H1 (cell line): Measurements from ENCODE around the gene TP63. TPM values are rescaled to one million over a fixed set of nuclear protein-coding genes. Genes with fewer than 3 reads are reported as not detected.

Source experiments
- CTCF ChIA-PET: fragments of 300-600 bp; sonication (Branson Sonifier 250); formaldehyde crosslinking; loops from one replicate; lab custom pipeline; 2021; ENCODE audit not compliant: partially characterized antibody; lab: Charles Lee
- POLR2A ChIA-PET: fragments of 300-600 bp; sonication (Branson Sonifier 250); formaldehyde crosslinking; loops from one replicate; lab custom pipeline; 2021; ENCODE audit warnings: inconsistent platforms; ENCODE audit not compliant: partially characterized antibody; lab: Charles Lee
- DNase-seq, 2 experiments: peaks; one replicate each; pipeline versions ENCODE4 v3.0.0 to v3.0.0-alpha.2; 2010 to 2022; ENCODE audit warnings: low spot score in 2 of 2, low read depth in 1 of 2, mixed read lengths in 1 of 2
- FAIRE-seq: peaks from 2 replicates; lab custom pipeline; 2011; peaks lifted over from hg19 to GRCh38; lab: Jason Lieb, UNC
- H2AFZ ChIP-seq: 2 replicates; pipeline ENCODE4 v1.8.1; 2012; ENCODE audit warnings: low read length, inconsistent platforms
- H2AK5ac ChIP-seq: 2 replicates; pipeline ENCODE4 v1.6.1; 2013; ENCODE audit warnings: low read depth, low read length
- H2BK120ac ChIP-seq: replicated peaks from 2 replicates; pipeline ENCODE3; 2013; ENCODE audit warnings: low read depth, low read length, inconsistent platforms
- H2BK12ac ChIP-seq: 2 replicates; pipeline ENCODE4 v1.6.1; 2013; ENCODE audit warnings: low read depth, low read length
- H2BK15ac ChIP-seq: 2 replicates; pipeline ENCODE4 v1.6.1; 2013; ENCODE audit warnings: low read length
- H2BK20ac ChIP-seq: 2 replicates; pipeline ENCODE4 v1.6.1; 2013; ENCODE audit warnings: low read length
- H2BK5ac ChIP-seq: 2 replicates; pipeline ENCODE4 v1.6.1; 2013; ENCODE audit warnings: low read depth, low read length
- H3K14ac ChIP-seq: 2 replicates; pipeline ENCODE4 v1.6.1; 2013; ENCODE audit warnings: inconsistent platforms; ENCODE audit not compliant: insufficient read length
- H3K18ac ChIP-seq: 2 replicates; pipeline ENCODE4 v1.6.1; 2013; ENCODE audit warnings: low read length; ENCODE audit errors: extremely low read depth
- H3K23ac ChIP-seq: 2 replicates; pipeline ENCODE4 v1.6.1; 2013; ENCODE audit warnings: inconsistent platforms; ENCODE audit not compliant: insufficient read length
- H3K23me2 ChIP-seq: 2 replicates; pipeline ENCODE4 v1.6.1; 2013; ENCODE audit warnings: low read depth, low read length
- H3K27ac ChIP-seq: 2 replicates; pipeline ENCODE4 v1.6.1; 2011; ENCODE audit warnings: low read depth, low read length, inconsistent platforms
- H3K27me3 ChIP-seq, 4 experiments: replicated peaks in 1 of 4; 1 replicate in 1 of 4; 2 replicates in 3 of 4; pipeline versions ENCODE4 v1.6.1 to v1.8.1; 2011 to 2013; ENCODE audit warnings: low read length in 3 of 4, mild to moderate bottlenecking in 3 of 4, inconsistent platforms in 2 of 4, mixed read lengths in 2 of 4, moderate library complexity in 1 of 4; ENCODE audit not compliant: control insufficient read depth in 3 of 4, insufficient read depth in 3 of 4; ENCODE audit errors: extremely low read depth in 1 of 4
- H3K36me3 ChIP-seq, 4 experiments: 2 replicates each; pipeline versions ENCODE4 v1.6.1 to v1.8.1; 2011 to 2013; ENCODE audit warnings: mild to moderate bottlenecking in 4 of 4, low read length in 3 of 4, moderate library complexity in 2 of 4, control low read depth in 1 of 4, inconsistent platforms in 1 of 4; ENCODE audit not compliant: insufficient read depth in 4 of 4, control insufficient read depth in 2 of 4
- H3K4ac ChIP-seq: replicated peaks from 2 replicates; pipeline ENCODE3; 2013; ENCODE audit warnings: low read length, low read depth, mixed read lengths, inconsistent platforms; ENCODE audit not compliant: insufficient read length
- H3K4me1 ChIP-seq, 4 experiments: replicated peaks in 1 of 4; 1 replicate in 1 of 4; 2 replicates in 3 of 4; pipeline versions ENCODE4 v1.6.1 to v1.8.1; 2011 to 2013; ENCODE audit warnings: low read length in 3 of 4, inconsistent platforms in 2 of 4, mixed read lengths in 1 of 4; ENCODE audit not compliant: insufficient read depth in 4 of 4, control insufficient read depth in 3 of 4
- H3K4me2 ChIP-seq, 2 experiments: 2 replicates each; pipeline versions ENCODE4 v1.6.1 to v1.8.1; 2011 to 2013; ENCODE audit warnings: low read depth in 2 of 2, low read length in 2 of 2, control low read depth in 1 of 2, inconsistent platforms in 1 of 2, mild to moderate bottlenecking in 1 of 2; ENCODE audit not compliant: insufficient read depth in 1 of 2
- H3K4me3 ChIP-seq, 4 experiments: fragments of 200-600, 300-600 bp in 1 of 4; sonication (generic), shearing (Covaris generic), sonication (Bioruptor Twin) in 1 of 4; 2 replicates each; pipeline versions ENCODE4 v1.5.1 to v1.8.1; 2011 to 2016; ENCODE audit warnings: low read length in 4 of 4, low read depth in 3 of 4, control low read depth in 2 of 4, inconsistent platforms in 2 of 4, mild to moderate bottlenecking in 2 of 4, mixed read lengths in 1 of 4, moderate library complexity in 1 of 4; ENCODE audit not compliant: insufficient read depth in 2 of 4; ENCODE audit errors: extremely low read depth in 1 of 4
- H3K56ac ChIP-seq: replicated peaks from 2 replicates; pipeline ENCODE3; 2013; ENCODE audit warnings: low read depth, mild to moderate bottlenecking, mixed read lengths, low read length, inconsistent platforms; ENCODE audit not compliant: insufficient read length
- H3K79me1 ChIP-seq: 2 replicates; pipeline ENCODE4 v1.6.1; 2013; ENCODE audit warnings: low read depth, low read length, control low read depth
- H3K79me2 ChIP-seq, 2 experiments: 2 replicates each; pipeline versions ENCODE4 v1.6.1 to v1.8.1; 2012 to 2013; ENCODE audit warnings: low read length in 2 of 2, mild to moderate bottlenecking in 2 of 2, inconsistent platforms in 1 of 2; ENCODE audit not compliant: insufficient read depth in 2 of 2, control insufficient read depth in 1 of 2
- H3K9ac ChIP-seq, 4 experiments: replicated peaks in 1 of 4; 1 replicate in 1 of 4; 2 replicates in 3 of 4; pipeline versions ENCODE4 v1.6.1 to v1.8.1; 2011 to 2013; ENCODE audit warnings: low read depth in 3 of 4, low read length in 3 of 4, control low read depth in 2 of 4, mild to moderate bottlenecking in 2 of 4, moderate library complexity in 2 of 4, inconsistent platforms in 1 of 4; ENCODE audit errors: extremely low read depth in 1 of 4
- H3K9me3 ChIP-seq, 2 experiments: 2 replicates each; pipeline versions ENCODE4 v1.6.1 to v1.8.1; 2012 to 2013; ENCODE audit warnings: mild to moderate bottlenecking in 2 of 2, moderate library complexity in 2 of 2, control low read depth in 1 of 2, inconsistent platforms in 1 of 2, low read depth in 1 of 2, low read length in 1 of 2, mixed read lengths in 1 of 2; ENCODE audit not compliant: insufficient read depth in 2 of 2
- H4K20me1 ChIP-seq, 2 experiments: replicated peaks in 1 of 2; 2 replicates each; pipeline versions ENCODE3 to v1.8.1; 2011 to 2013; ENCODE audit warnings: inconsistent platforms in 2 of 2, low read length in 2 of 2, mild to moderate bottlenecking in 1 of 2; ENCODE audit not compliant: insufficient read depth in 2 of 2, control insufficient read depth in 1 of 2
- H4K5ac ChIP-seq: 2 replicates; pipeline ENCODE4 v1.6.1; 2013; ENCODE audit warnings: low read length, low read depth, mixed read lengths, inconsistent platforms; ENCODE audit not compliant: insufficient read length
- H4K8ac ChIP-seq: 2 replicates; pipeline ENCODE4 v1.8.0; 2013; ENCODE audit warnings: mild to moderate bottlenecking, moderate library complexity, low read length, inconsistent platforms; ENCODE audit not compliant: insufficient read depth; ENCODE audit errors: extremely low read depth
- H4K91ac ChIP-seq: replicated peaks from 2 replicates; pipeline ENCODE3; 2013; ENCODE audit warnings: low read length, mixed read lengths, inconsistent platforms; ENCODE audit not compliant: insufficient read length
- CREB1 ChIP-seq: IDR thresholded peaks from 2 replicates; pipeline ENCODE4 v1.6.1; 2012; ENCODE audit warnings: inconsistent platforms
- E2F6 ChIP-seq: IDR thresholded peaks from 2 replicates; pipeline ENCODE4 v1.6.1; 2012; ENCODE audit warnings: inconsistent platforms
- HDAC2 ChIP-seq, 2 experiments: fragments of 300-600 bp in 1 of 2; sonication (generic) in 1 of 2; IDR thresholded peaks; 2 replicates each; pipeline ENCODE4 v1.6.1; 2011 to 2012; ENCODE audit warnings: low read depth in 2 of 2, low read length in 2 of 2, mild to moderate bottlenecking in 2 of 2, moderate library complexity in 2 of 2, borderline replicate concordance in 1 of 2, inconsistent platforms in 1 of 2
- JUND ChIP-seq: IDR thresholded peaks from 2 replicates; pipeline ENCODE4 v1.6.1; 2011; ENCODE audit warnings: mild to moderate bottlenecking, improper control_type of control experiment, low read length
- KDM5A ChIP-seq: fragments of 200-600 bp; IDR thresholded peaks from 2 replicates; pipeline ENCODE4 v1.7.1; 2012; ENCODE audit warnings: mild to moderate bottlenecking, low read length, inconsistent platforms, mixed read lengths
- POLR2AphosphoS5 ChIP-seq: IDR thresholded peaks from 2 replicates; pipeline ENCODE4 v1.6.1; 2011; ENCODE audit warnings: low read depth, low read length
- RFX5 ChIP-seq: IDR thresholded peaks from 2 replicates; pipeline ENCODE4 v1.6.1; 2011; ENCODE audit warnings: low read depth, low read length, improper control_type of control experiment, borderline replicate concordance
- RNF2 ChIP-seq: fragments of 200-900, 300-1000 bp; sonication (generic); IDR thresholded peaks from 2 replicates; pipeline ENCODE4 v1.7.1; 2016; ENCODE audit warnings: borderline replicate concordance, low read depth, mild to moderate bottlenecking, antibody characterized with exemption, low read length; ENCODE audit not compliant: poor library complexity, severe bottlenecking; ENCODE audit errors: missing control alignments
- SIN3A ChIP-seq, 2 experiments: IDR thresholded peaks in 1 of 2; conservative IDR thresholded peaks in 1 of 2; 2 replicates each; pipeline ENCODE4 v1.6.1; 2011 to 2012; ENCODE audit warnings: low read length in 2 of 2, improper control_type of control experiment in 1 of 2, low read depth in 1 of 2, mild to moderate bottlenecking in 1 of 2
- YY1 ChIP-seq: IDR thresholded peaks from 2 replicates; pipeline ENCODE4 v1.6.1; 2011; ENCODE audit warnings: low read depth, mild to moderate bottlenecking, low read length
- WGBS, 2 experiments: shearing (Covaris generic) in 1 of 2; methylation state at CpG; one replicate each; pipeline versions ENCODE4 v1.1.6 to v1.1.7; 2013 to 2015; ENCODE audit warnings: low lambda C conversion rate in 2 of 2, mixed read lengths in 2 of 2, inconsistent platforms in 1 of 2, low coverage in 1 of 2, missing lambda C conversion rate in 1 of 2; ENCODE audit not compliant: insufficient replicate concordance in 2 of 2, insufficient coverage in 1 of 2, insufficient read length in 1 of 2; ENCODE audit errors: extremely low coverage in 1 of 2, missing lambda C conversion rate in 1 of 2; 5-methylcytosine and 5-hydroxymethylcytosine counted together
- polyA plus RNA-seq, 7 experiments: library from polyadenylated mRNA; depleted of rRNA in 3 of 7; stranded (reverse) in 5 of 7; unstranded in 2 of 7; fragments of >200 nt in 5 of 7; fragments of 200-250 nt in 2 of 7; gene quantifications; 1 replicate in 5 of 7; 2 replicates in 1 of 7; 4 replicates in 1 of 7; pipeline versions ENCODE4 v1.2.1 to v1.2.3, GENCODE V29; 2011 to 2013; ENCODE audit warnings: missing spikeins in 2 of 7, mixed read lengths in 2 of 7
- total RNA-seq: library from RNA; stranded (reverse); fragmentation: NEBNext Ultra II Directional; extraction: Animal tissue kit (Norgen Biotek cat#: 25700); gene quantifications from 2 replicates; pipeline ENCODE4 v1.2.1, GENCODE V29; 2021

The TP63 gene
- total and polyA plus RNA-seq, 2 of the 8 experiments (the other 6 are each of a cell fraction or from before 2014, with no cell fraction given) = not detected

- Histone ChIP-seq H2BK15ac (no peak overlapping the region), H2BK12ac (no peak overlapping the region), H2BK5ac (no peak overlapping the region), H2AFZ (no peak overlapping the region), H4K8ac (no peak overlapping the region), H3K4me2 (no peak overlapping the region), H3K4ac (no peak overlapping the region), H4K5ac (no peak overlapping the region), H2BK20ac (no peak overlapping the region), H3K4me1 (no peaks in the 10 kb centered on the region; a peak in 2 of 7 replicates), H4K91ac (no peak overlapping the region), H3K27me3 (peaks cover 0 to 1% (median 0%) of the 10 kb centered on the region in 4 experiments; a peak in 1 of 7 replicates), H3K4me3 (no peak overlapping the region), H3K18ac (no peak overlapping the region), H3K36me3 (no peaks in the 10 kb centered on the region), H3K79me1 (no peaks in the 10 kb centered on the region), H3K56ac (no peak overlapping the region), H2AK5ac (no peak overlapping the region), H3K27ac (no peak overlapping the region), H4K20me1 (no peaks in the 10 kb centered on the region), H3K23ac (no peak overlapping the region), H3K9me3 (no peaks in the 10 kb centered on the region; a peak in 1 of 4 replicates), H3K23me2 (no peaks in the 10 kb centered on the region), H3K14ac (no peak overlapping the region), H2BK120ac (no peak overlapping the region), H3K9ac (no peak overlapping the region), H3K79me2 (no peaks in the 10 kb centered on the region)
- DNase-seq (no peak), FAIRE-seq (no peak)
- ChIA-PET POLR2A (no interaction called here), CTCF (interaction anchor here (1.1 kb wide), 1 partner anchor 49 kb away, joined by 3 read pairs; no protein-coding TSS in a partner anchor)
- WGBS, 2 experiments = 69% methylated on average over 5 of the region's 5 CpGs; no CpG with 5 or more reads in 1 of the 2 experiments
- TF ChIP-seq SIN3A (conservative IDR thresholded peaks at IDR 0.05 in 1 of 2, IDR thresholded peaks at IDR 0.05 in 1 of 2; ENCODE audit: low read depth in 1 of 2, low read length in 2 of 2) = no peak
- no peak for TF ChIP-seq JUND
- TF ChIP-seq POLR2AphosphoS5 = no peak
- TF ChIP-seq RFX5 = no peak
- no peak for TF ChIP-seq CREB1
- TF ChIP-seq E2F6 = no peak
- TF ChIP-seq YY1 = no peak
- no peak for TF ChIP-seq RNF2
- no peak for TF ChIP-seq HDAC2 (IDR thresholded peaks at IDR 0.05; ENCODE audit: borderline replicate concordance in 1 of 2, low read depth in 2 of 2, low read length in 2 of 2)
- no peak for TF ChIP-seq KDM5A
Observed at GRCh38 chr3:189714991-189715961, 84.1 kb downstream of the TP63 start.
